Tibial nerve (tissue), 4 donors: ENCODE measurements around the gene RDX. TPM values are rescaled to one million over a fixed set of nuclear protein-coding genes. Genes with fewer than 3 reads are reported as not detected.
A peak's percentile ranks its signal among the peaks of the same experiment; 100 is the strongest.

Experiments
- DNase-seq, 2 donors: peaks; one replicate each; pipeline ENCODE4 v3.0.0-alpha.2; 2019; ENCODE audit warnings: low spot score in 2 of 2
- H3K27ac ChIP-seq, 4 donors: fragments of 200-600 bp; sonication (generic) in 3 of 4; one replicate each; pipeline ENCODE4 v1.5.1; 2017 to 2019; ENCODE audit warnings: mild to moderate bottlenecking in 1 of 4
- H3K27me3 ChIP-seq, 2 donors: fragments of 200-600 bp; sonication (generic) in 1 of 2; one replicate each; pipeline versions ENCODE4 v1.5.1 to v1.6.0; 2017 to 2019
- H3K36me3 ChIP-seq, 3 donors: fragments of 200-600 bp; sonication (generic); one replicate each; pipeline ENCODE4 v1.5.1; 2018 to 2019
- H3K4me1 ChIP-seq, 4 donors: fragments of 200-600 bp; sonication (generic) in 3 of 4; one replicate each; pipeline ENCODE4 v1.5.1; 2017 to 2019
- H3K4me3 ChIP-seq, 4 donors: fragments of 200-600 bp; sonication (generic) in 3 of 4; one replicate each; pipeline ENCODE4 v1.5.1; 2017 to 2019; ENCODE audit warnings: mild to moderate bottlenecking in 1 of 4, moderate library complexity in 1 of 4
- H3K9me3 ChIP-seq, 4 donors: fragments of 200-600 bp; sonication (generic) in 3 of 4; one replicate each; pipeline ENCODE4 v1.5.1; 2017 to 2019
- EP300 ChIP-seq, 2 donors: sonication (generic); formaldehyde crosslinking; IDR thresholded peaks; one replicate each; pipeline ENCODE4 v1.6.1; 2017; ENCODE audit warnings: antibody characterized with exemption in 2 of 2, mild to moderate bottlenecking in 1 of 2
- POLR2A ChIP-seq, 2 donors: fragments of 450-650 bp; IDR thresholded peaks; one replicate each; pipeline ENCODE4 v1.6.1; 2017; ENCODE audit warnings: antibody characterized with exemption in 2 of 2, mild to moderate bottlenecking in 2 of 2, moderate library complexity in 2 of 2
- WGBS, 2 donors: methylation state at CpG; one replicate each; pipeline ENCODE4 v1.1.5; 2018; 5-methylcytosine and 5-hydroxymethylcytosine counted together
- total RNA-seq, 4 donors: library from RNA; depleted of rRNA; stranded (reverse); fragments of >200 nt; gene quantifications; one replicate each; pipeline ENCODE4 v1.1.0, GENCODE V29; 2016
- TF ChIP-seq, protein P1 (sequence below), 5 experiments: fragments of 200-600 bp in 3 of 5; fragments of 450-650 bp in 2 of 5; sonication (generic) in 3 of 5; IDR thresholded peaks; one replicate each; pipeline ENCODE4 v1.5.1; 2016 to 2019; ENCODE audit warnings: antibody characterized with exemption in 5 of 5, mild to moderate bottlenecking in 3 of 5, moderate library complexity in 2 of 5

RDX gene
- total RNA-seq, 4 donors from 2014 or later, result 59.8 to 120 (median 88.8) TPM

DNA sequence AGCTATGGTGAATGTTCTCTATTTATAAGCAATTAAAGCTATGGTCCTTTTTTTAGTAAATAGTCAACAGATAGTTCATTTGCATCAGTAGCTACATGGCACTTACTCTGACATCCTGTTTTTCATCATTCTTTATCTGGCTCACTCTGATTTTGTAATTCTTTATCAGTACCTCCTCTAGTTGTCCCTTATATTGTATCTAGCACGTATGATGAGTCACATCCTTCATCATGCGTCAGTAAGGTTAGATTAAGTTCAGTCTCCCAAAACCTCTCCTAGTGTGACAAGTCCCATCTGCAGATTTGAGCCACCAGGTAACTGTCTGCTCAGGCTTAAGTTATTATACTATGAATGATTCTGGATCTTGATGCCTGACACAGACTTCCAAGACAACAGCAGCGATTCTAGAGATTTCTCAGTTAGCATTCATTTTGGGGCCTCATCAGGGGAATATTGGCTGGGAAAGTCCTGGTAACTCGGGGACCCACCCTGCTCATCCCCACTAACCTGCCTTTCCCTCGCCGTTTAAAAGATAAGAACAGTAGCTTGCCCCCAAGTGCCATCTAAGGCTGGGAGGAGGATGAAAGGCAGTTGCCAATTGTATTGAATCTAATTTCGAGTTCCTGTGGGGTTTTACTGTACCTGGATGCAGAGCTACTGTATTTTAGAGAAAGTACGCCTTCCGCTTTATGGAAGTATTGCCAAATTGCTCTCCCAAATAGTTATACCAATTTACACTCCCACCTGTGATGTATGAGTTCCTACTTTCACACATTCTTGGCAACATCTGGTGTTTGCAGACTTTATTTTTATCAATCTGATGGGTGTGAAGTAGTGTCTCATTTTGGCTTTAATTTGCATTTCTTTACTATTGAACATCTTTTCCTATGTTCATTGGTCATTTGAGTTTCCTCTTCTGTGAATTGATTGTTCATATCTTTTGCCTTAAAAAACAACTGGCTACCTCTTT is 147.4 kb downstream of the RDX start:
- Histone ChIP-seq H3K4me3 (no peak overlapping the region), H3K27me3 (no peaks in the 10 kb centered on the region), H3K27ac (peak overlapping the region in 1 of 4 donors; percentile 67), H3K4me1 (peaks cover 0 to 61% (median 9%) of the 10 kb centered on the region in 4 donors), H3K36me3 (peaks cover 0 to 12% (median 0%) of the 10 kb centered on the region in 3 donors), H3K9me3 (no peaks in the 10 kb centered on the region)
- WGBS, 2 donors, result 69 to 72% methylated on average over 9 of the region's 9 CpGs
- DNase-seq, result no peak
- TF ChIP-seq POLR2A (IDR thresholded peaks at IDR 0.05) (no peak), EP300 (IDR thresholded peaks at IDR 0.05) (no peak)
- TF ChIP-seq, protein P1, sequence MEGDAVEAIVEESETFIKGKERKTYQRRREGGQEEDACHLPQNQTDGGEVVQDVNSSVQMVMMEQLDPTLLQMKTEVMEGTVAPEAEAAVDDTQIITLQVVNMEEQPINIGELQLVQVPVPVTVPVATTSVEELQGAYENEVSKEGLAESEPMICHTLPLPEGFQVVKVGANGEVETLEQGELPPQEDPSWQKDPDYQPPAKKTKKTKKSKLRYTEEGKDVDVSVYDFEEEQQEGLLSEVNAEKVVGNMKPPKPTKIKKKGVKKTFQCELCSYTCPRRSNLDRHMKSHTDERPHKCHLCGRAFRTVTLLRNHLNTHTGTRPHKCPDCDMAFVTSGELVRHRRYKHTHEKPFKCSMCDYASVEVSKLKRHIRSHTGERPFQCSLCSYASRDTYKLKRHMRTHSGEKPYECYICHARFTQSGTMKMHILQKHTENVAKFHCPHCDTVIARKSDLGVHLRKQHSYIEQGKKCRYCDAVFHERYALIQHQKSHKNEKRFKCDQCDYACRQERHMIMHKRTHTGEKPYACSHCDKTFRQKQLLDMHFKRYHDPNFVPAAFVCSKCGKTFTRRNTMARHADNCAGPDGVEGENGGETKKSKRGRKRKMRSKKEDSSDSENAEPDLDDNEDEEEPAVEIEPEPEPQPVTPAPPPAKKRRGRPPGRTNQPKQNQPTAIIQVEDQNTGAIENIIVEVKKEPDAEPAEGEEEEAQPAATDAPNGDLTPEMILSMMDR (IDR thresholded peaks at IDR 0.05), result no peak

DNA sequence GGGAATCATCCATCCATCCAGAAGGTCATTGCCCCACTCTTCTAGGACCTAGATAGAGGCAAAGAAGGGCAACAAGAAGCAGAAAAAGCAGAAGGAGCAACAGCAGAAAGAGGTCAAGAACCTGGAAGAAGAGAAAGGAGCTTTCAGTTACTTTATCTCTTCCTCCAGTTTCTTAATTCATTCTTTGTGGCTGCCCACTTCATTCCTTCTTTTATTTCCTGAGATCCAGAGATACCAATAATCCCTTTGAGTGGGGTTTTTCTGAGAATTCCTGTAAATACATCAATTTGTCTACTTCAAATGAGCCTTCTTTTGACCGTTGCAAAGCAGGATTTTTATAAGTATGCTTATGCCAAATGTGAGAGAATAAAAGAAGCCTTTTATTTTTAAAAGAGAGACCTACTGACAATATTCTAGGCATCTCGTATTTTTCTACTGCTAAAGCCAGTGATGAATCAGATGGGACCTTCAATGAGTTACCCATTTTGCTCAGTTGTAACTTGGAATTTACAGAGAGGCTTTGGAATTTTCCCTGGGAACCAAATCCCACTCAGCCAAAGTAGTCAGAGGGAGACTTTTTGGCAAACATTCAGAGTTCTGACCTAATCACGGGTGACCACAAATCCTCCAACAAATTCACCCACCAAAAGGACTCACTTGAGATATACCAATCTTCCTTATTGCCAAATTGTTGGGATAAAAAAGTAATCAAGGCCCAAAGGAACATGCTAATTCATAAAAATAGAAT is 148.3 kb downstream of the RDX start:
- Histone ChIP-seq H3K4me1 (peaks cover 0 to 54% (median 9%) of the 10 kb centered on the region in 4 donors), H3K9me3 (no peaks in the 10 kb centered on the region), H3K27me3 (no peaks in the 10 kb centered on the region), H3K36me3 (peaks cover 0 to 11% (median 0%) of the 10 kb centered on the region in 3 donors), H3K27ac (peak overlapping the region in 1 of 4 donors; percentile 67), H3K4me3 (no peak overlapping the region)
- TF ChIP-seq EP300 (IDR thresholded peaks at IDR 0.05), result no peak
- no peak for TF ChIP-seq POLR2A (IDR thresholded peaks at IDR 0.05)
- TF ChIP-seq, protein P1 (IDR thresholded peaks at IDR 0.05), result no peak
- DNase-seq, result no peak
- 10 to 11% methylated on average over 3 of the region's 3 CpGs for WGBS, 2 donors

DNA sequence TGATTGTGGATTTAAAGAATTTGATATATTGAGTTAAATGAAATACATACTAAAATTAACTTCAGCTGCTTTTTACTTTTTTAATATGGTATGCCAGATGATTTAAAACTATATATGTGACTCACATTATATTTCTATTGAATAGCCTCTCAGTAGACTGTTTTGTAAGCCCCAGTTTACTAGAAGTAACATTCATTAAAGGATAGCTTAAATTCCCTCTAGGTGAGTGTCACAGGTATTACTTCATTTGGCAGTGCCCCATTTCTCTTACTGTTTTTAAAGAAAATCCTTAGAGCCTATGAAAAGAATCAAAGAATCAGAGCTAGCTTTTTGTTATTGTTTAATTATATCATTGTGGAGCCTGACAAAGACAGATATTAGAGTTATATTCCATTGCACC is 154.6 kb downstream of the RDX start:
- DNase-seq, result no peak
- no peaks in the 10 kb centered on the region for H3K9me3 ChIP-seq
- H3K4me1 ChIP-seq, result peaks cover 0 to 9% (median 0%) of the 10 kb centered on the region in 4 donors

DNA sequence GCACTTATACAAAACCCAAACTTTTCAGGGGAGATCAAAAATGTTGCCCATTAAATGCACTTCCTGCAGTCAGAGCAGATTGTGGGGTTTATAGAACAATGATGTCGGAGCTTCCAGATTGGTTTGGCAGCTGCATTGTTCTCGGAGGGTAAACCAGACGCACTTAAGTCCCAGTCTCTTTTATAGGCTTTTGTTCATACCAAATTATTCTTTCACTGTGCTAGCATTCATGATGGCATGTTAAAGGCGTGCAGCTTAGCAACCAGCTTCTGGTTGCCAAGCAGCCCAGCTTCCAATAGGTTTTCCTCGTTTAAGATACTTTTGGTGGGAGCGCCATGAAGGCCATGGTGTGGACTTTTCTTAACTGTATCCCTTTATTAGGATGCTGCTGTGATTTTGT is 162.3 kb downstream of the RDX start:
- no peaks in the 10 kb centered on the region for H3K9me3 ChIP-seq
- DNase-seq, result no peak
- WGBS, 2 donors, result 45 to 51% methylated on average over 6 of the region's 6 CpGs
- H3K27ac ChIP-seq, result peak overlapping the region in 1 of 4 donors; percentile 52
- no peak overlapping the region for H3K4me3 ChIP-seq
- peaks cover 0 to 46% (median 17%) of the 10 kb centered on the region in 4 donors for H3K4me1 ChIP-seq
- TF ChIP-seq POLR2A (IDR thresholded peaks at IDR 0.05) (no peak), EP300 (IDR thresholded peaks at IDR 0.05) (no peak)
- TF ChIP-seq, protein P1 (IDR thresholded peaks at IDR 0.05), result no peak
- H3K27me3 ChIP-seq, result no peaks in the 10 kb centered on the region
- H3K36me3 ChIP-seq, result peaks cover 0 to 6% (median 0%) of the 10 kb centered on the region in 3 donors

More for the DNA sequence above, 154.6 kb downstream of the RDX start:
- Histone ChIP-seq H3K27me3 (no peaks in the 10 kb centered on the region), H3K27ac (no peak overlapping the region), H3K36me3 (peaks cover 0 to 17% (median 0%) of the 10 kb centered on the region in 3 donors), H3K4me3 (no peak overlapping the region)
- no peak for TF ChIP-seq POLR2A (IDR thresholded peaks at IDR 0.05)
- TF ChIP-seq EP300 (IDR thresholded peaks at IDR 0.05), result no peak
- TF ChIP-seq, protein P1 (IDR thresholded peaks at IDR 0.05), result no peak
